PC-9 (cell line): ENCODE results near the gene EVX1.

ENCODE experiments used
- CTCF ChIP-seq: fragments of 200-600 bp; sonication (generic); conservative IDR thresholded peaks from 2 replicates; pipeline ENCODE4 v1.6.1; 2017; ENCODE audit warnings: mixed run types, antibody characterized with exemption, mild to moderate bottlenecking, moderate library complexity
- EZH2 ChIP-seq: fragments of 200-600 bp; sonication (generic); IDR thresholded peaks from 2 replicates; pipeline ENCODE4 v1.8.0; 2017; ENCODE audit warnings: antibody characterized with exemption, low read depth

GRCh38 chr7:27242154-27242553 is 448 bp upstream of the EVX1 start:
- TF ChIP-seq CTCF (no peak), EZH2 (no peak)
